Measurements from ENCODE around the gene ZMYND8.

GRCh38 chr20:47281376-47281775 is 75.1 kb downstream of the ZMYND8 start:
- TF ChIP-seq POLR2AphosphoS5 (IDR thresholded peaks at IDR 0.05; ENCODE audit: low read depth, low read length) (no peak), REST (IDR thresholded peaks at IDR 0.05; ENCODE audit: insufficient read depth in 1 of 2, low read depth in 2 of 2, low read length in 2 of 2) (no peak), SIN3A (IDR thresholded peaks at IDR 0.05; ENCODE audit: borderline replicate concordance, insufficient read depth, low read length) (no peak)

All from PFSK-1 (cell line).